SK-N-MC (cell line): ENCODE results near the gene OSER1.

Experiments used
- EZH2 ChIP-seq: fragments of 200-600 bp; sonication (generic); IDR thresholded peaks from one replicate; pipeline ENCODE4 v1.6.1; 2017; ENCODE audit warnings: antibody characterized with exemption
- FOXP2 ChIP-seq: optimal IDR thresholded peaks from 2 replicates; pipeline ENCODE3; 2011; ENCODE audit warnings: mild to moderate bottlenecking, moderate library complexity; ENCODE audit not compliant: insufficient read depth; ENCODE audit errors: extremely low read length, control extremely low read depth
- POLR2AphosphoS5 ChIP-seq: IDR thresholded peaks from 2 replicates; pipeline ENCODE4 v1.6.1; 2012; ENCODE audit warnings: mild to moderate bottlenecking, low read depth, low read length, borderline replicate concordance

DNA sequence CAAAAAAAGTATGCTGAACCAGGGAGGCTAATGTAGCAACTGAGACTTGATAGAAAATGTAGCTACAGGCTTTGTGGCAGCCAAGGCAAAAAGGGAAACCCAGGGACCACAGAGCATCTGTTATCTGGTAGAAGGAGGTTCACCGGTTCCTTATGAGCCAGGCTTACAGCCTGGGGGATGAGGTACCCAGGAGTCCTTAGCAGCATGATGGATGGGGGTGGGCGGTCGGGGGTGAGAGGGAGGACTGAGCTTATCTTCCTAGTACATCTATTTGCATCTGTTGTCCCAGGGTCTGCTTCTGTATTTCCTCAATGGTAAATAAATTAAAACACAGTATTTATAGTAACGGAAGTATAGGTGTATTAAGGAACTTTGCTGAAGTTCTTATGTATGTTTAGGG lies 35.4 kb upstream of the OSER1 start:
- TF ChIP-seq EZH2: no peak
- TF ChIP-seq FOXP2: no peak
- no peak for TF ChIP-seq POLR2AphosphoS5
